Astrocyte (in vitro differentiated cells and primary cell): ENCODE results near the gene DCTN4.

ENCODE experiments used
- CTCF ChIP-seq: IDR thresholded peaks from 2 replicates; pipeline ENCODE4 v1.5.1; 2011; ENCODE audit warnings: low read depth, mild to moderate bottlenecking, inconsistent platforms, low read length, moderate library complexity; ENCODE audit not compliant: insufficient read depth
- EZH2 ChIP-seq: IDR thresholded peaks from 2 replicates; pipeline ENCODE4 v1.6.1; 2012; ENCODE audit warnings: mild to moderate bottlenecking, low read length, inconsistent platforms; ENCODE audit not compliant: insufficient read depth

GRCh38 chr5:150759334-150759583 lies 442 bp upstream of the DCTN4 start:
- TF ChIP-seq EZH2 (no peak), CTCF (no peak)
